GM23338 (cell line): Measurements from ENCODE around the gene SCOC. TPM values are rescaled to one million over a fixed set of nuclear protein-coding genes. Genes with fewer than 3 reads are reported as not detected.

Source experiments
- ATAC-seq: fragments of 200-7000 bp; cut with Tn5 transposase; 3 replicates; pipeline ENCODE4 v1.9.1; 2020
- DNase-seq: peaks from one replicate; pipeline ENCODE4 v3.0.0-alpha.2; 2015; ENCODE audit warnings: low spot score
- H2AFZ ChIP-seq: fragments of 200-600 bp; sonication (generic); 2 replicates; pipeline ENCODE4 v1.8.0; 2016; ENCODE audit warnings: antibody characterized with exemption, mild to moderate bottlenecking, moderate library complexity
- H3F3A ChIP-seq: fragments of 200-600 bp; sonication (generic); replicated peaks from 2 replicates; pipeline ENCODE4 v1.8.0; 2017; ENCODE audit warnings: antibody characterized with exemption, mixed run types, low read depth
- H3K27ac ChIP-seq: fragments of 200-600 bp; sonication (generic); 2 replicates; pipeline ENCODE4 v1.6.1; 2016; ENCODE audit warnings: low read depth
- H3K27me3 ChIP-seq: fragments of 200-600 bp; sonication (generic); 2 replicates; pipeline ENCODE4 v1.8.0; 2016; ENCODE audit warnings: mild to moderate bottlenecking, mixed run types, moderate library complexity; ENCODE audit not compliant: insufficient read depth
- H3K36me3 ChIP-seq: fragments of 200-600 bp; sonication (generic); 2 replicates; pipeline ENCODE4 v1.8.0; 2016; ENCODE audit warnings: mild to moderate bottlenecking; ENCODE audit not compliant: insufficient read depth
- H3K4me1 ChIP-seq: fragments of 200-600 bp; sonication (generic); 2 replicates; pipeline ENCODE4 v1.8.0; 2016; ENCODE audit warnings: mild to moderate bottlenecking, moderate library complexity; ENCODE audit not compliant: insufficient read depth
- H3K4me2 ChIP-seq: fragments of 200-600 bp; sonication (generic); 2 replicates; pipeline ENCODE4 v1.7.1; 2017; ENCODE audit warnings: mixed run types
- H3K4me3 ChIP-seq: fragments of 200-600 bp; sonication (generic); 2 replicates; pipeline ENCODE4 v1.6.1; 2016; ENCODE audit warnings: mixed run types
- H3K79me2 ChIP-seq: fragments of 200-600 bp; sonication (generic); replicated peaks from 2 replicates; pipeline ENCODE4 v1.8.0; 2017; ENCODE audit warnings: mild to moderate bottlenecking; ENCODE audit not compliant: insufficient read depth
- H3K9me2 ChIP-seq: fragments of 200-600 bp; sonication (generic); 2 replicates; pipeline ENCODE4 v1.8.0; 2017; ENCODE audit not compliant: insufficient read depth
- H4K20me1 ChIP-seq: fragments of 200-600 bp; sonication (generic); replicated peaks from 2 replicates; pipeline ENCODE4 v1.8.0; 2017; ENCODE audit warnings: mild to moderate bottlenecking; ENCODE audit not compliant: insufficient read depth
- H3K27ac Mint-ChIP-seq: 2 replicates; pipeline ENCODE4 v1.8.0; 2020; ENCODE audit warnings: inconsistent platforms, mild to moderate bottlenecking, moderate library complexity, mixed read lengths
- H3K27me3 Mint-ChIP-seq: 3 replicates; pipeline ENCODE4 v1.8.0; 2022; ENCODE audit warnings: low read depth, mild to moderate bottlenecking, moderate library complexity, mixed read lengths, inconsistent platforms; ENCODE audit not compliant: insufficient read depth, poor library complexity
- H3K36me3 Mint-ChIP-seq: 3 replicates; pipeline ENCODE4 v1.8.0; 2021; ENCODE audit warnings: low read depth, mild to moderate bottlenecking, inconsistent platforms, moderate library complexity, mixed read lengths
- H3K4me1 Mint-ChIP-seq: 3 replicates; pipeline ENCODE4 v1.8.0; 2020; ENCODE audit warnings: mild to moderate bottlenecking, inconsistent platforms, mixed read lengths
- H3K4me3 Mint-ChIP-seq: 3 replicates; pipeline ENCODE4 v1.8.0; 2021; ENCODE audit warnings: moderate library complexity, mild to moderate bottlenecking, inconsistent platforms, mixed read lengths
- H3K9me3 Mint-ChIP-seq: 3 replicates; pipeline ENCODE4 v1.8.0; 2020; ENCODE audit warnings: moderate library complexity, mild to moderate bottlenecking, inconsistent platforms, mixed read lengths
- CTCF ChIP-seq, 2 experiments: fragments of 200-600 bp in 1 of 2; sonication (generic) in 1 of 2; conservative IDR thresholded peaks; 2 replicates each; pipeline versions ENCODE4 v1.5.1 to v1.6.1; 2016 to 2017; ENCODE audit warnings: antibody characterized with exemption in 2 of 2, low read depth in 2 of 2, mild to moderate bottlenecking in 2 of 2, moderate library complexity in 1 of 2
- EZH2phosphoT487 ChIP-seq: fragments of 200-600 bp; sonication (generic); IDR thresholded peaks from one replicate; pipeline ENCODE4 v1.8.1; 2018; ENCODE audit warnings: antibody characterized with exemption; ENCODE audit not compliant: unreplicated experiment
- JUNB ChIP-seq: IDR thresholded peaks from one replicate; pipeline ENCODE4 v1.6.1; 2016; ENCODE audit warnings: antibody characterized with exemption; ENCODE audit not compliant: unreplicated experiment
- NANOG ChIP-seq: IDR thresholded peaks from 2 replicates; pipeline ENCODE4 v1.6.1; 2016; ENCODE audit warnings: antibody characterized with exemption, borderline replicate concordance
- POLR2AphosphoS5 ChIP-seq: IDR thresholded peaks from 2 replicates; pipeline ENCODE4 v1.6.1; 2016; ENCODE audit warnings: antibody characterized with exemption, low read depth
- REST ChIP-seq: IDR thresholded peaks from one replicate; pipeline ENCODE4 v1.6.1; 2018; ENCODE audit warnings: antibody characterized with exemption; ENCODE audit not compliant: unreplicated experiment
- ZNF114 ChIP-seq: fragments of 250-450 bp; sonication (Bioruptor Pico); IDR thresholded peaks from 2 replicates; pipeline ENCODE4 v1.5.0; 2020; ENCODE audit warnings: mild to moderate bottlenecking, moderate library complexity
- ZNF331 ChIP-seq: fragments of 250-450 bp; sonication (Bioruptor Pico); IDR thresholded peaks from 2 replicates; pipeline ENCODE4 v1.5.0; 2020; ENCODE audit warnings: low read depth, mild to moderate bottlenecking, moderate library complexity
- polyA plus RNA-seq: library from polyadenylated mRNA; unstranded; fragments of >200 nt; fragmentation: Nextera tagmentation; extraction: Ambion mirVana; gene quantifications from 2 replicates; pipeline ENCODE4 v1.2.1, GENCODE V29; 2016
- total RNA-seq: library from RNA; depleted of rRNA; stranded (reverse); fragments of >200 nt; shearing (Covaris generic); gene quantifications from 2 replicates; pipeline ENCODE4 v1.2.3, GENCODE V29; 2014
- TF ChIP-seq, protein P1 (sequence below): fragments of 250-450 bp; sonication (Bioruptor Pico); IDR thresholded peaks from 2 replicates; pipeline ENCODE4 v1.5.0; 2020; ENCODE audit warnings: mild to moderate bottlenecking, moderate library complexity

Gene SCOC
- total and polyA plus RNA-seq, 2 experiments from 2014 or later: 47.2 to 59.5 TPM

DNA sequence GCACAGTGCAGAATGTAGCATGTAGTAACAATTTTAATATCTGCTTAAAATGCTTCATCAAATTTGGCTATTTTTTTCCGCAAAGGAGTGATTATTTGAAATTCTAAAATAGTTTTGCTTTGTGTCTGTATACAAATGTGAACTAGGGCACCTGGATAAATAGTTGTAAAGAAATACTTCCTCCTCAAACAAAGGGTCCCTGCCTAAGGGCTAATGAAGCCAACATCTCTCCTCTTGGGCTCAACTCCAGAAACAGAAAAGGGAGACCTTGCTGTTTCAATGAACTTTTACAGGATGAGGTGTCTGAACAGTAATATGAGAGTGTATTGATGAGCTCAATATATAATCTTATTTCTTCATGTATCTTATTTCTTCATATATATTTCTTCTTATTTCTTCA is 30.8 kb upstream of the SCOC start:
- Mint-ChIP-seq H3K27ac (no peak overlapping the region), H3K4me3 (no peak overlapping the region), H3K27me3 (peaks cover 6% of the 10 kb centered on the region), H3K36me3 (no peaks in the 10 kb centered on the region), H3K4me1 (peaks cover 25% of the 10 kb centered on the region), H3K9me3 (peaks cover 3% of the 10 kb centered on the region; the same call in 1 of the 3 replicates)
- DNase-seq (no peak), ATAC-seq (no peak)
- no peak overlapping the region for H3K4me3 ChIP-seq
- H3F3A ChIP-seq: no peaks in the 10 kb centered on the region
- H3K4me2 ChIP-seq: no peak overlapping the region
- H4K20me1 ChIP-seq: no peaks in the 10 kb centered on the region
- peaks cover 5% of the 10 kb centered on the region for H3K4me1 ChIP-seq
- H3K27ac ChIP-seq: no peak overlapping the region
- H2AFZ ChIP-seq: no peak overlapping the region
- no peaks in the 10 kb centered on the region for H3K9me2 ChIP-seq
- no peaks in the 10 kb centered on the region for H3K27me3 ChIP-seq
- no peaks in the 10 kb centered on the region for H3K36me3 ChIP-seq
- TF ChIP-seq ZNF331 (CRISPR knock-in tag): no peak
- no peak for TF ChIP-seq EZH2phosphoT487
- TF ChIP-seq JUNB: no peak
- no peak for TF ChIP-seq REST
- TF ChIP-seq POLR2AphosphoS5: no peak
- TF ChIP-seq, protein P1, sequence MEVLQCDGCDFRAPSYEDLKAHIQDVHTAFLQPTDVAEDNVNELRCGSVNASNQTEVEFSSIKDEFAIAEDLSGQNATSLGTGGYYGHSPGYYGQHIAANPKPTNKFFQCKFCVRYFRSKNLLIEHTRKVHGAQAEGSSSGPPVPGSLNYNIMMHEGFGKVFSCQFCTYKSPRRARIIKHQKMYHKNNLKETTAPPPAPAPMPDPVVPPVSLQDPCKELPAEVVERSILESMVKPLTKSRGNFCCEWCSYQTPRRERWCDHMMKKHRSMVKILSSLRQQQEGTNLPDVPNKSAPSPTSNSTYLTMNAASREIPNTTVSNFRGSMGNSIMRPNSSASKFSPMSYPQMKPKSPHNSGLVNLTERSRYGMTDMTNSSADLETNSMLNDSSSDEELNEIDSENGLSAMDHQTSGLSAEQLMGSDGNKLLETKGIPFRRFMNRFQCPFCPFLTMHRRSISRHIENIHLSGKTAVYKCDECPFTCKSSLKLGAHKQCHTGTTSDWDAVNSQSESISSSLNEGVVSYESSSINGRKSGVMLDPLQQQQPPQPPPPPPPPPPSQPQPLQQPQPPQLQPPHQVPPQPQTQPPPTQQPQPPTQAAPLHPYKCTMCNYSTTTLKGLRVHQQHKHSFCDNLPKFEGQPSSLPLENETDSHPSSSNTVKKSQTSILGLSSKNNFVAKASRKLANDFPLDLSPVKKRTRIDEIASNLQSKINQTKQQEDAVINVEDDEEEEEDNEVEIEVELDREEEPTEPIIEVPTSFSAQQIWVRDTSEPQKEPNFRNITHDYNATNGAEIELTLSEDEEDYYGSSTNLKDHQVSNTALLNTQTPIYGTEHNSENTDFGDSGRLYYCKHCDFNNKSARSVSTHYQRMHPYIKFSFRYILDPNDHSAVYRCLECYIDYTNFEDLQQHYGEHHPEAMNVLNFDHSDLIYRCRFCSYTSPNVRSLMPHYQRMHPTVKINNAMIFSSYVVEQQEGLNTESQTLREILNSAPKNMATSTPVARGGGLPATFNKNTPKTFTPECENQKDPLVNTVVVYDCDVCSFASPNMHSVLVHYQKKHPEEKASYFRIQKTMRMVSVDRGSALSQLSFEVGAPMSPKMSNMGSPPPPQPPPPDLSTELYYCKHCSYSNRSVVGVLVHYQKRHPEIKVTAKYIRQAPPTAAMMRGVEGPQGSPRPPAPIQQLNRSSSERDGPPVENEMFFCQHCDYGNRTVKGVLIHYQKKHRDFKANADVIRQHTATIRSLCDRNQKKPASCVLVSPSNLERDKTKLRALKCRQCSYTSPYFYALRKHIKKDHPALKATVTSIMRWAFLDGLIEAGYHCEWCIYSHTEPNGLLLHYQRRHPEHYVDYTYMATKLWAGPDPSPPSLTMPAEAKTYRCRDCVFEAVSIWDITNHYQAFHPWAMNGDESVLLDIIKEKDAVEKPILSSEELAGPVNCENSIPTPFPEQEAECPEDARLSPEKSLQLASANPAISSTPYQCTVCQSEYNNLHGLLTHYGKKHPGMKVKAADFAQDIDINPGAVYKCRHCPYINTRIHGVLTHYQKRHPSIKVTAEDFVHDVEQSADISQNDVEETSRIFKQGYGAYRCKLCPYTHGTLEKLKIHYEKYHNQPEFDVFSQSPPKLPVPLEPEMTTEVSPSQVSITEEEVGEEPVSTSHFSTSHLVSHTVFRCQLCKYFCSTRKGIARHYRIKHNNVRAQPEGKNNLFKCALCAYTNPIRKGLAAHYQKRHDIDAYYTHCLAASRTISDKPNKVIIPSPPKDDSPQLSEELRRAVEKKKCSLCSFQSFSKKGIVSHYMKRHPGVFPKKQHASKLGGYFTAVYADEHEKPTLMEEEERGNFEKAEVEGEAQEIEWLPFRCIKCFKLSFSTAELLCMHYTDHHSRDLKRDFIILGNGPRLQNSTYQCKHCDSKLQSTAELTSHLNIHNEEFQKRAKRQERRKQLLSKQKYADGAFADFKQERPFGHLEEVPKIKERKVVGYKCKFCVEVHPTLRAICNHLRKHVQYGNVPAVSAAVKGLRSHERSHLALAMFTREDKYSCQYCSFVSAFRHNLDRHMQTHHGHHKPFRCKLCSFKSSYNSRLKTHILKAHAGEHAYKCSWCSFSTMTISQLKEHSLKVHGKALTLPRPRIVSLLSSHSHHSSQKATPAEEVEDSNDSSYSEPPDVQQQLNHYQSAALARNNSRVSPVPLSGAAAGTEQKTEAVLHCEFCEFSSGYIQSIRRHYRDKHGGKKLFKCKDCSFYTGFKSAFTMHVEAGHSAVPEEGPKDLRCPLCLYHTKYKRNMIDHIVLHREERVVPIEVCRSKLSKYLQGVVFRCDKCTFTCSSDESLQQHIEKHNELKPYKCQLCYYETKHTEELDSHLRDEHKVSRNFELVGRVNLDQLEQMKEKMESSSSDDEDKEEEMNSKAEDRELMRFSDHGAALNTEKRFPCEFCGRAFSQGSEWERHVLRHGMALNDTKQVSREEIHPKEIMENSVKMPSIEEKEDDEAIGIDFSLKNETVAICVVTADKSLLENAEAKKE (CRISPR knock-in tag): no peak
- no peak for TF ChIP-seq ZNF114 (CRISPR knock-in tag)
- TF ChIP-seq NANOG: no peak
- TF ChIP-seq CTCF (conservative IDR thresholded peaks at IDR 0.05; ENCODE audit: low read depth in 2 of 2): no peak
- H3K79me2 ChIP-seq: no peaks in the 10 kb centered on the region
